ENCODE data around the gene HTRA1. TPM values are rescaled to one million over a fixed set of nuclear protein-coding genes. Genes with fewer than 3 reads are reported as not detected.

Gene HTRA1
- total RNA-seq, 1 experiment from 2014 or later, result 32.8 TPM

- BruUV-seq (replicated peaks), result no TSS peak
- TF ChIP-seq REST (IDR thresholded peaks at IDR 0.05; ENCODE audit: insufficient read depth in 1 of 2, low read depth in 2 of 2, low read length in 1 of 2) (no peak), SIN3A (IDR thresholded peaks at IDR 0.05; ENCODE audit: borderline replicate concordance, insufficient read depth, low read depth, low read length) (no peak), TCF7L2 (IDR thresholded peaks at IDR 0.05; ENCODE audit: low read depth, low read length) (no peak)
- no peak overlapping the region for H3K4me3 ChIP-seq (ENCODE audit: low read depth in 2 of 2, low read length in 2 of 2)
- H3K4me1 ChIP-seq (ENCODE audit: control insufficient read depth, insufficient read depth, low read length), result no peaks in the 10 kb centered on the region
- no peak overlapping the region for H3K27ac ChIP-seq (ENCODE audit: low read length)
- POLR2A ChIA-PET, result no interaction called here
- DNase-seq (ENCODE audit: low read depth, low spot score), result no peak
- intact Hi-C loops (cut with micrococcal nuclease; ENCODE audit: unreplicated experiment), result no loop called here
- H3K27me3 ChIP-seq (ENCODE audit: control insufficient read depth, insufficient read depth, low read length), result no peaks in the 10 kb centered on the region
- H3K9me3 ChIP-seq (ENCODE audit: control insufficient read depth, insufficient read depth, low read depth, low read length), result no peaks in the 10 kb centered on the region
- peaks cover 49% of the 10 kb centered on the region for H3K36me3 ChIP-seq (ENCODE audit: control insufficient read depth, insufficient read depth, low read length)
- ATAC-seq, result no peak
- CTCF ChIA-PET, result interaction anchor here (0.6 kb wide), 1 partner anchor 208 kb away, joined by 8 read pairs; no protein-coding TSS in a partner anchor
- in situ Hi-C loops (cut with HindIII; ENCODE audit: low pct_unique_long_range_greater_than_20kb, low sequenced_read_pairs), result no loop called here
Measured at GRCh38 chr10:122422266-122422989, 38.9 kb upstream of the HTRA1 start.

- H3K36me3 ChIP-seq (ENCODE audit: control insufficient read depth, insufficient read depth, low read length), result peaks cover 53% of the 10 kb centered on the region
- ChIA-PET POLR2A (no interaction called here), CTCF (interaction anchor here (0.9 to 1.0 kb wide), 2 partner anchors 24 to 141 kb away, joined by 3 to 4 read pairs; no protein-coding TSS in a partner anchor)
- ATAC-seq, result no peak
- TF ChIP-seq SIN3A (IDR thresholded peaks at IDR 0.05; ENCODE audit: borderline replicate concordance, insufficient read depth, low read depth, low read length) (no peak), REST (IDR thresholded peaks at IDR 0.05; ENCODE audit: insufficient read depth in 1 of 2, low read depth in 2 of 2, low read length in 1 of 2) (no peak), TCF7L2 (IDR thresholded peaks at IDR 0.05; ENCODE audit: low read depth, low read length) (no peak), POLR2AphosphoS5 (IDR thresholded peaks at IDR 0.05; ENCODE audit: low read depth, low read length) (no peak), CTCF (IDR thresholded peaks at IDR 0.05) (no peak)
- no peaks in the 10 kb centered on the region for H3K4me1 ChIP-seq (ENCODE audit: control insufficient read depth, insufficient read depth, low read length)
- intact Hi-C loops (cut with micrococcal nuclease; ENCODE audit: unreplicated experiment), result no loop called here
- no peak overlapping the region for H3K4me3 ChIP-seq (ENCODE audit: low read depth in 2 of 2, low read length in 2 of 2)
- BruUV-seq (replicated peaks), result no TSS peak
- H3K27ac ChIP-seq (ENCODE audit: low read length), result no peak overlapping the region
- no peaks in the 10 kb centered on the region for H3K27me3 ChIP-seq (ENCODE audit: control insufficient read depth, insufficient read depth, low read length)
- DNase-seq (ENCODE audit: low read depth, low spot score), result no peak
- H3K9me3 ChIP-seq (ENCODE audit: control insufficient read depth, insufficient read depth, low read depth, low read length), result no peaks in the 10 kb centered on the region
- in situ Hi-C loops (cut with HindIII; ENCODE audit: low pct_unique_long_range_greater_than_20kb, low sequenced_read_pairs), result no loop called here
Measured at GRCh38 chr10:122424059-122424458, 37.3 kb upstream of the HTRA1 start.
